B cell (primary cell): ENCODE data around the gene BCKDK. TPM values are rescaled to one million over a fixed set of nuclear protein-coding genes. Genes with fewer than 3 reads are reported as not detected.
A peak's percentile ranks its signal among the peaks of the same experiment; 100 is the strongest.

ENCODE experiments used
- ATAC-seq: fragments of 200-7000 bp; cut with Tn5 transposase; one replicate; pipeline ENCODE4 v1.10.0; 2021; ENCODE audit warnings: low read depth, mild to moderate bottlenecking, moderate number of reproducible peaks, moderate library complexity
- CTCF ChIA-PET: fragments of 350-600 bp; sonication (Branson Sonifier 250); formaldehyde crosslinking; loops from one replicate; lab custom pipeline; 2021; ENCODE audit warnings: antibody characterized with exemption, inconsistent platforms; lab: Charles Lee
- POLR2A ChIA-PET: fragments of 350-600 bp; sonication (Branson Sonifier 250); formaldehyde crosslinking; loops from one replicate; lab custom pipeline; 2021; ENCODE audit warnings: antibody characterized with exemption; lab: Charles Lee
- DNase-seq: peaks from one replicate; pipeline ENCODE4 v3.0.0; 2013
- H2AFZ ChIP-seq: 2 replicates; pipeline ENCODE4 v1.6.1; 2012; ENCODE audit warnings: mild to moderate bottlenecking, low read depth, low read length; ENCODE audit not compliant: insufficient read depth, poor library complexity, severe bottlenecking
- H3K27ac ChIP-seq, 2 donors: 1 replicate in 1 of 2; 2 replicates in 1 of 2; pipeline ENCODE4 v1.5.1; 2012 to 2013; ENCODE audit warnings: low read length in 2 of 2, mild to moderate bottlenecking in 2 of 2, moderate library complexity in 1 of 2
- H3K27me3 ChIP-seq, 4 experiments: fragments of 200-600 bp in 1 of 4; sonication (generic) in 1 of 4; replicated peaks in 1 of 4; 1 replicate in 2 of 4; 2 replicates in 2 of 4; pipeline versions ENCODE4 v1.6.1 to v1.7.0; 2013 to 2016; ENCODE audit warnings: low read length in 3 of 4, mild to moderate bottlenecking in 2 of 4, mixed read lengths in 1 of 4, moderate library complexity in 1 of 4; ENCODE audit not compliant: insufficient read depth in 4 of 4, control insufficient read depth in 3 of 4; ENCODE audit errors: control extremely low read depth in 1 of 4
- H3K36me3 ChIP-seq, 2 experiments: replicated peaks in 1 of 2; 1 replicate in 1 of 2; 2 replicates in 1 of 2; pipeline versions ENCODE4 v1.6.1 to v1.7.1; 2013; ENCODE audit warnings: low read length in 1 of 2; ENCODE audit not compliant: insufficient read depth in 2 of 2, control insufficient read depth in 1 of 2; ENCODE audit errors: control extremely low read depth in 1 of 2, extremely low read depth in 1 of 2
- H3K4me1 ChIP-seq, 2 donors: fragments of 200-600 bp in 1 of 2; sonication (generic) in 1 of 2; 1 replicate in 1 of 2; 2 replicates in 1 of 2; pipeline versions ENCODE4 v1.5.1 to v1.6.1; 2013 to 2017; ENCODE audit warnings: low read length in 2 of 2; ENCODE audit not compliant: control insufficient read depth in 2 of 2, insufficient read depth in 2 of 2
- H3K4me2 ChIP-seq: replicated peaks from 2 replicates; pipeline ENCODE3; 2012; ENCODE audit warnings: mild to moderate bottlenecking, low read depth, low read length; ENCODE audit not compliant: poor library complexity, severe bottlenecking
- H3K4me3 ChIP-seq, 5 experiments: fragments of 200-600 bp in 1 of 5; sonication (generic) in 1 of 5; 1 replicate in 3 of 5; 2 replicates in 2 of 5; pipeline versions ENCODE4 v1.5.1 to v1.7.0; 2011 to 2016; ENCODE audit warnings: low read length in 4 of 5, mild to moderate bottlenecking in 4 of 5, low read depth in 2 of 5, control low read depth in 1 of 5, moderate library complexity in 1 of 5; ENCODE audit not compliant: insufficient read depth in 1 of 5; ENCODE audit errors: control extremely low read depth in 1 of 5, extremely low read depth in 1 of 5
- H3K79me2 ChIP-seq: fragments of 200-600 bp; sonication (generic); one replicate; pipeline ENCODE4 v1.6.0; 2016; ENCODE audit warnings: low read length; ENCODE audit not compliant: control insufficient read depth, insufficient read depth
- H3K9ac ChIP-seq: fragments of 200-600 bp; sonication (generic); 2 replicates; pipeline ENCODE4 v1.6.1; 2017; ENCODE audit warnings: mild to moderate bottlenecking, low read length, moderate library complexity
- H3K9me3 ChIP-seq, 3 donors: one replicate each; pipeline versions ENCODE4 v1.6.1 to v1.7.1; 2013; ENCODE audit warnings: low read length in 2 of 3; ENCODE audit not compliant: control insufficient read depth in 2 of 3, insufficient read depth in 1 of 3; ENCODE audit errors: control extremely low read depth in 1 of 3
- H4K20me1 ChIP-seq: 2 replicates; pipeline ENCODE4 v1.6.0; 2012; ENCODE audit warnings: mild to moderate bottlenecking, low read length; ENCODE audit not compliant: insufficient read depth, control insufficient read depth, poor library complexity, severe bottlenecking
- H3K27ac Mint-ChIP-seq: one replicate; pipeline ENCODE4 v1.8.0; 2021; ENCODE audit warnings: mixed read lengths
- H3K27me3 Mint-ChIP-seq: one replicate; pipeline ENCODE4 v1.8.0; 2021; ENCODE audit warnings: mixed read lengths
- H3K4me1 Mint-ChIP-seq: one replicate; pipeline ENCODE4 v1.8.0; 2021; ENCODE audit warnings: mixed read lengths
- H3K4me3 Mint-ChIP-seq: one replicate; pipeline ENCODE4 v1.8.0; 2021; ENCODE audit warnings: mixed read lengths
- H3K9me3 Mint-ChIP-seq: one replicate; pipeline ENCODE4 v1.8.0; 2022; ENCODE audit warnings: mixed read lengths; ENCODE audit not compliant: insufficient read depth
- CTCF ChIP-seq: fragments of 200-600 bp; IDR thresholded peaks from one replicate; pipeline ENCODE4 v1.8.0; 2022; ENCODE audit warnings: antibody characterized with exemption, mild to moderate bottlenecking
- EZH2 ChIP-seq: IDR thresholded peaks from 2 replicates; pipeline ENCODE4 v1.6.1; 2012; ENCODE audit warnings: borderline replicate concordance, low read depth, mild to moderate bottlenecking, moderate library complexity, low read length; ENCODE audit not compliant: insufficient read depth, poor library complexity, severe bottlenecking
- WGBS: methylation state at CpG from one replicate; pipeline ENCODE4 v1.1.5; 2013; ENCODE audit warnings: missing lambda C conversion rate; ENCODE audit not compliant: insufficient coverage; 5-methylcytosine and 5-hydroxymethylcytosine counted together
- intact Hi-C: fragments of 100-400 bp; cut with micrococcal nuclease; formaldehyde crosslinking; loops from one replicate; pipeline ENCODE4 v1.10.0; 2022
- polyA plus RNA-seq: library from polyadenylated mRNA; depleted of rRNA; stranded (reverse); fragments of >200 nt; gene quantifications from 2 replicates; pipeline ENCODE4 v1.2.3, GENCODE V29; 2012
- total RNA-seq, 2 donors: library from RNA; stranded (reverse); fragments of 120-200 nt in 1 of 2; gene quantifications; 1 replicate in 1 of 2; 2 replicates in 1 of 2; pipeline versions ENCODE4 v1.2.3 to v1.2.4, GENCODE V29; 2013 to 2022

BCKDK gene
- total and polyA plus RNA-seq, 2 donors (not counting 1 experiment from before 2014, with no cell fraction given) = 24.7 to 27.6 TPM

DNA sequence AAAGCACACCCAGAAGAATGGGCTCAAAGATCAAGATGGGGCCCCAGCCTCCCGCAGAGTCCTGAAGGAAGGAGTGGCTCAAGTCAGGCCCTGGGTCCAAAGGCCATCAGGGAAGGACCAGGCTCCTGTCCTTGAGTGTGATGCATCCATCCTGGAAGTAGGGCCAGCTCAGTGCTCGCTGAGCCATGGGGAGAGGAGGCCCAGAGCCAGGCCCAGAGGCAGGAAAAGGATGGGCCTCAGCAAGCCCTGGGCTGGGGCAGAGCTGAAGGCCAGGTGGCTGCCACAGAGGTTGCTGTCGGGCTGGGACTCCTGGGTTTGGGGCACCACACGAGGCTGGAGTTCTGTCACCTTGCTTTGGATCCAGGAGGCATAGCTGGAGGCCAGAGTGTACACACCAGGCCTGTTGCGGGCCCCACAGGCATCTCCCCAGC lies 23.7 kb downstream of the BCKDK start:
- no peaks in the 10 kb centered on the region for H3K9me3 ChIP-seq
- no peak overlapping the region for H2AFZ ChIP-seq
- DNase-seq = no peak
- no peak for TF ChIP-seq CTCF
- ChIA-PET POLR2A (no interaction called here), CTCF (interaction anchor here (1.0 to 1.2 kb wide), 2 partner anchors 15 to 33 kb away, joined by 3 read pairs; no protein-coding TSS in a partner anchor)
- H3K4me3 ChIP-seq = no peak overlapping the region
- H3K27me3 Mint-ChIP-seq = no peaks in the 10 kb centered on the region
- intact Hi-C loops = no loop called here
- ATAC-seq = no peak
- H3K36me3 ChIP-seq = peaks cover 0 to 51% of the 10 kb centered on the region in 2 experiments
- peaks cover 8% of the 10 kb centered on the region for H3K79me2 ChIP-seq
- 89% methylated on average over 5 of the region's 5 CpGs for WGBS
- no peak overlapping the region for H3K27ac ChIP-seq
- H3K4me3 Mint-ChIP-seq = no peak overlapping the region
- H3K27me3 ChIP-seq = no peaks in the 10 kb centered on the region
- H3K9ac ChIP-seq = no peak overlapping the region
- H3K27ac Mint-ChIP-seq = no peak overlapping the region
- H3K4me2 ChIP-seq = no peak overlapping the region
- no peaks in the 10 kb centered on the region for H3K4me1 ChIP-seq
- no peaks in the 10 kb centered on the region for H3K4me1 Mint-ChIP-seq
- H4K20me1 ChIP-seq = no peaks in the 10 kb centered on the region
- H3K9me3 Mint-ChIP-seq = no peaks in the 10 kb centered on the region

DNA sequence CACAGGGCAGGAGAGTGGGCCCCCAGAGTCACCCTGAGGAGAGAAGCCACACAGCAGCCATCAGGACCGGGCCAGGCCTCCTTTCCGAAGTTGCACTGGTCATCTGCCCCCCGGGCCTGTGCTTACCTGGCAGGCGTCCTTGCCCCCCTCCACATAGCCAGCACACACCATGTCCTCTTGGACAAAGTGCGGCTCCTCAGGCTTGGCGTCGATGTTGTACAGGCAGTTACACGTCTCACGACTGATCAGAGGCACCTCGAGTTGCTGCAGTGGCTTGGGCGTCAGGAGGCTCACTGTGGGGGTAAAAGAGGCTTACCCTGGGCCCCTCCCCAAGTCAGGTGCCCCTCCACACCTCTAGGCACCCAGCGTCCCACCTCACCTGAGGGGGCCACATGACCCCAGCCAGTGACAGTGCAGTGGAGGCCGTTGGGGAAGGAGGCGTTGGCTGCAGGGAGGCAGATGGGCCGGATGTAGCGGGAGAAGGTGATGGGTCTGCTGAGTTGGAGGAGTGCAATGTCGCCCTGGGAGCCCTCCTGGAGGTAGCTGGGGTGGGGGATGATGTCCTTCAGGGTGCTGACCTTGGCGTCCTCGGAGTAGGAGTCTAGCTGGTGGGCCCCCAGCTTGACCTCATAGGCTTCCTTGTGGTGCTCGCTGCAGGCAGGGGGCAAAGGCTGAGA lies 24.3 kb downstream of the BCKDK start:
- Mint-ChIP-seq H3K27ac (no peak overlapping the region), H3K27me3 (no peaks in the 10 kb centered on the region), H3K9me3 (no peaks in the 10 kb centered on the region), H3K4me3 (no peak overlapping the region), H3K4me1 (no peaks in the 10 kb centered on the region)
- intact Hi-C loops = no loop called here
- DNase-seq (peak; percentile 24), ATAC-seq (no peak)
- peaks cover 0 to 45% of the 10 kb centered on the region in 2 experiments for H3K36me3 ChIP-seq
- no peak overlapping the region for H3K9ac ChIP-seq
- H2AFZ ChIP-seq = no peak overlapping the region
- H3K27me3 ChIP-seq = no peaks in the 10 kb centered on the region
- H3K4me3 ChIP-seq = no peak overlapping the region
- TF ChIP-seq EZH2 (no peak), CTCF (no peak)
- no peaks in the 10 kb centered on the region for H3K9me3 ChIP-seq
- no peaks in the 10 kb centered on the region for H4K20me1 ChIP-seq
- ChIA-PET CTCF (interaction anchor here (1.2 kb wide), 1 partner anchor 34 kb away, joined by 3 read pairs; no protein-coding TSS in a partner anchor), POLR2A (no interaction called here)
- 96% methylated on average over 12 of the region's 20 CpGs for WGBS
- H3K27ac ChIP-seq = no peak overlapping the region
- H3K4me2 ChIP-seq = no peak overlapping the region
- H3K79me2 ChIP-seq = peaks cover 6% of the 10 kb centered on the region
- no peaks in the 10 kb centered on the region for H3K4me1 ChIP-seq
